Endothelial cell of umbilical vein (primary cell): ENCODE results near the gene CGNL1.

ENCODE experiments used
- EZH2 ChIP-seq: IDR thresholded peaks from 2 replicates; pipeline ENCODE4 v1.6.1; 2012; ENCODE audit warnings: borderline replicate concordance, low read depth, mild to moderate bottlenecking, moderate library complexity, low read length, inconsistent platforms; ENCODE audit not compliant: severe bottlenecking
- POLR2A ChIP-seq: IDR thresholded peaks from 2 replicates; pipeline ENCODE4 v1.6.1; 2012; ENCODE audit warnings: low read depth, mild to moderate bottlenecking, control low read depth, low read length
- TF ChIP-seq, protein P1 (sequence below): IDR thresholded peaks from 2 replicates; pipeline ENCODE4 v1.6.1; 2011; ENCODE audit not compliant: insufficient read depth, insufficient read length
- TF ChIP-seq, protein P2 (sequence below), 2 donors: IDR thresholded peaks; 1 replicate in 1 of 2; 2 replicates in 1 of 2; pipeline ENCODE4 v1.5.1; 2011; ENCODE audit warnings: low read length in 2 of 2, mild to moderate bottlenecking in 2 of 2, moderate library complexity in 2 of 2, control low read depth in 1 of 2, inconsistent platforms in 1 of 2, low read depth in 1 of 2; ENCODE audit not compliant: insufficient read depth in 1 of 2; ENCODE audit errors: extremely low read depth in 1 of 2

DNA sequence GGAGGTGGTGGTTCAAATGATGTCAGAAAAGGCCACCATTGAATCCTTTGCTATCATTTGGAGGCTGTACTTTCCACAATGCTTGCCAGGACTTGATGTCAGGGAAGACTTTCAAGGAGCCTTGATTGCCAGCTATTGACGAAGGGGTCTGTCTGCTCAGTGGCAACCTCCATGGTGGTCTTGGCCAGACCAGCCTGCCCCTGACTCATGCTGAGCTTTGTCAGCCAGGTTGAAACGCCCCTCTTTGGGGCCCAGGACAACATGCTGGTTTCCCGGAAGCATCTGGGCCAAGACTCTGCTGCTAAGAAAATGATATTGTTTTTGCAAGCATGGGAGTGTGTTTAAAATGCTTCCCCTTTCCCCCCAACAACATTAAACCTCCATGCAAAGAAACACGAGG lies 26.7 kb downstream of the CGNL1 start:
- TF ChIP-seq POLR2A (no peak), EZH2 (no peak)
- TF ChIP-seq, protein P1, sequence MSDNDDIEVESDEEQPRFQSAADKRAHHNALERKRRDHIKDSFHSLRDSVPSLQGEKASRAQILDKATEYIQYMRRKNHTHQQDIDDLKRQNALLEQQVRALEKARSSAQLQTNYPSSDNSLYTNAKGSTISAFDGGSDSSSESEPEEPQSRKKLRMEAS, result no peak
- TF ChIP-seq, protein P2, sequence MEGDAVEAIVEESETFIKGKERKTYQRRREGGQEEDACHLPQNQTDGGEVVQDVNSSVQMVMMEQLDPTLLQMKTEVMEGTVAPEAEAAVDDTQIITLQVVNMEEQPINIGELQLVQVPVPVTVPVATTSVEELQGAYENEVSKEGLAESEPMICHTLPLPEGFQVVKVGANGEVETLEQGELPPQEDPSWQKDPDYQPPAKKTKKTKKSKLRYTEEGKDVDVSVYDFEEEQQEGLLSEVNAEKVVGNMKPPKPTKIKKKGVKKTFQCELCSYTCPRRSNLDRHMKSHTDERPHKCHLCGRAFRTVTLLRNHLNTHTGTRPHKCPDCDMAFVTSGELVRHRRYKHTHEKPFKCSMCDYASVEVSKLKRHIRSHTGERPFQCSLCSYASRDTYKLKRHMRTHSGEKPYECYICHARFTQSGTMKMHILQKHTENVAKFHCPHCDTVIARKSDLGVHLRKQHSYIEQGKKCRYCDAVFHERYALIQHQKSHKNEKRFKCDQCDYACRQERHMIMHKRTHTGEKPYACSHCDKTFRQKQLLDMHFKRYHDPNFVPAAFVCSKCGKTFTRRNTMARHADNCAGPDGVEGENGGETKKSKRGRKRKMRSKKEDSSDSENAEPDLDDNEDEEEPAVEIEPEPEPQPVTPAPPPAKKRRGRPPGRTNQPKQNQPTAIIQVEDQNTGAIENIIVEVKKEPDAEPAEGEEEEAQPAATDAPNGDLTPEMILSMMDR (IDR thresholded peaks at IDR 0.05; ENCODE audit: extremely low read depth in 1 of 2, insufficient read depth in 1 of 2, low read depth in 1 of 2, low read length in 2 of 2), result no peak
